CD8-positive, alpha-beta memory T cell (primary cell): ENCODE results near the gene SETDB2. TPM values are rescaled to one million over a fixed set of nuclear protein-coding genes. Genes with fewer than 3 reads are reported as not detected.

Source experiments
- CTCF ChIA-PET: fragments of 350-600 bp; sonication (Branson Sonifier 250); formaldehyde crosslinking; loops from one replicate; lab custom pipeline; 2021; ENCODE audit warnings: antibody characterized with exemption; lab: Charles Lee
- POLR2A ChIA-PET: fragments of 350-600 bp; sonication (Branson Sonifier 250); formaldehyde crosslinking; loops from one replicate; lab custom pipeline; 2021; ENCODE audit warnings: antibody characterized with exemption; lab: Charles Lee
- DNase-seq, 5 donors: peaks; one replicate each; pipeline versions ENCODE4 v3.0.0 to v3.0.0-alpha.2; 2020 to 2022; ENCODE audit warnings: mixed read lengths in 1 of 5
- H3K27ac ChIP-seq: one replicate; pipeline ENCODE4 v1.7.0; 2013; ENCODE audit warnings: low read depth, mild to moderate bottlenecking, low read length, moderate library complexity
- H3K27me3 ChIP-seq: 2 replicates; pipeline ENCODE4 v1.7.0; 2013; ENCODE audit warnings: low read length, mild to moderate bottlenecking; ENCODE audit not compliant: insufficient read depth, poor library complexity, severe bottlenecking
- H3K36me3 ChIP-seq: 2 replicates; pipeline ENCODE4 v1.7.0; 2013; ENCODE audit warnings: mild to moderate bottlenecking, low read length, moderate library complexity; ENCODE audit not compliant: insufficient read depth
- H3K4me1 ChIP-seq: 2 replicates; pipeline ENCODE4 v1.7.0; 2013; ENCODE audit warnings: mild to moderate bottlenecking, low read length, moderate library complexity; ENCODE audit not compliant: insufficient read depth
- H3K4me3 ChIP-seq: 2 replicates; pipeline ENCODE4 v1.7.0; 2013; ENCODE audit warnings: mild to moderate bottlenecking, low read length
- H3K9me3 ChIP-seq: 2 replicates; pipeline ENCODE4 v1.7.0; 2013; ENCODE audit warnings: mild to moderate bottlenecking, low read length
- H3K27ac Mint-ChIP-seq, 8 donors: one replicate each; pipeline ENCODE4 v1.8.0; 2020 to 2021; ENCODE audit warnings: mixed read lengths in 8 of 8, mild to moderate bottlenecking in 6 of 8, inconsistent platforms in 3 of 8, moderate library complexity in 3 of 8
- H3K27me3 Mint-ChIP-seq, 2 donors: one replicate each; pipeline ENCODE4 v1.8.0; 2020 to 2021; ENCODE audit warnings: mixed read lengths in 2 of 2, mild to moderate bottlenecking in 1 of 2, moderate library complexity in 1 of 2
- H3K36me3 Mint-ChIP-seq, 3 donors: one replicate each; pipeline ENCODE4 v1.8.0; 2020 to 2021; ENCODE audit warnings: mixed read lengths in 3 of 3, inconsistent platforms in 1 of 3, mild to moderate bottlenecking in 1 of 3
- H3K4me1 Mint-ChIP-seq, 3 donors: one replicate each; pipeline ENCODE4 v1.8.0; 2020 to 2021; ENCODE audit warnings: mixed read lengths in 3 of 3, inconsistent platforms in 1 of 3, mild to moderate bottlenecking in 1 of 3
- H3K4me3 Mint-ChIP-seq, 7 donors: one replicate each; pipeline ENCODE4 v1.8.0; 2020 to 2021; ENCODE audit warnings: mixed read lengths in 7 of 7, mild to moderate bottlenecking in 6 of 7, moderate library complexity in 4 of 7, inconsistent platforms in 2 of 7
- H3K9me3 Mint-ChIP-seq, 5 donors: one replicate each; pipeline ENCODE4 v1.8.0; 2020 to 2022; ENCODE audit warnings: mixed read lengths in 5 of 5, mild to moderate bottlenecking in 3 of 5, moderate library complexity in 2 of 5, inconsistent platforms in 1 of 5
- polyA plus RNA-seq: library from polyadenylated mRNA; unstranded; fragments of 300-500 nt; fragmentation: Illumina TruSeq; gene quantifications from one replicate; pipeline ENCODE4 v1.2.3, GENCODE V29; 2021
- total RNA-seq, 2 experiments: library from RNA; stranded (reverse); gene quantifications; one replicate each; pipeline ENCODE4 v1.2.3, GENCODE V29; 2021

SETDB2 gene
- total and polyA plus RNA-seq, 3 experiments from 2014 or later, result 11.2 to 13.4 (median 13.1) TPM

DNA sequence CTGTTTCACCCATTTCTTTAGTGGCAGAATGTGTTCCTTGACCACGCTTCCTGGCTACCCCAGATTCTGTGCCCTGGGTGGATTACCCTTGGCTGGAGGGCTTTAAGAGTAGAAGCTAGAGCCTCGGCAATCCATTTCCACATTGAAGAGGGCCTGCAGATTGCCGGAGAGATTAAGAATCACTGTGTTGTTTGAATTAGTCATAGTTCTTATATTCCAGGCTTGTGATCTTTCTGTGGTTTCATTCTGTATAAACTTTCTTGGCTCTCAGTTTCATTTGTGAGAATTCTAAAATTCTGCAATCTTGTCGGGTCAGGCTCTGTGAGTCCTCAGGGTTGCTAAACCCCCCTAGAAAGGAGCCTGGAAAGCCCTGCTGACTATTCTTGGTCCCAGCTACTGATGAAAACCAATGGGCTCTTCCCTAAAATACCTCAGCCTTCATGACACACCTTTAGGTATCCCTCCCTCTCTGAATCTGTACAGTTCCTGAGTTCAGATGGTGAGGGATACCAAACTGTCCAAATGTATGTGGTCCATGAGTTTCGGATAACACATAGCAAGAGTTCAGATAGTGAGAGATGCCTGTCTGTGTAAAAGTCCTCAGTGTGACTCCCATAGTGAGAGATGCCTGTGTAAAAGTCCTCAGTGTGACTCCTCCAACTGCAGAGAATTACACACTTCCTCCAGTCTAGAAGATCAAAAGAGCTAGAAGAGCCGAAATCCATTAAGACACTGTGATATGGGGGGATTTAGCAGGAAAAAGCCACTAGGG lies 56.0 kb downstream of the SETDB2 start:
- H3K9me3 Mint-ChIP-seq, result no peaks in the 10 kb centered on the region
- no peak for DNase-seq
- no peaks in the 10 kb centered on the region for H3K27me3 ChIP-seq
- no peak overlapping the region for H3K27ac ChIP-seq
- H3K4me3 Mint-ChIP-seq, result peak overlapping the region in 6 of 7 donors; percentile 5 to 54 (median 26)
- no peaks in the 10 kb centered on the region for H3K27me3 Mint-ChIP-seq
- ChIA-PET POLR2A (interaction anchor here (0.6 kb wide), 1 partner anchor 236 kb away, joined by 4 read pairs; no protein-coding TSS in a partner anchor), CTCF (interaction anchor here (0.6 kb wide), 1 partner anchor 33 kb away, joined by 3 read pairs; no protein-coding TSS in a partner anchor)
- H3K4me1 ChIP-seq, result peaks cover 38% of the 10 kb centered on the region
- peak overlapping the region; percentile 52 to 99 (median 84) for H3K27ac Mint-ChIP-seq
- H3K9me3 ChIP-seq, result no peaks in the 10 kb centered on the region
- peaks cover 3 to 50% (median 14%) of the 10 kb centered on the region in 3 donors for H3K36me3 Mint-ChIP-seq
- no peak overlapping the region for H3K4me3 ChIP-seq
- peaks cover 52 to 70% (median 67%) of the 10 kb centered on the region in 3 donors for H3K4me1 Mint-ChIP-seq
- peaks cover 5% of the 10 kb centered on the region for H3K36me3 ChIP-seq

DNA sequence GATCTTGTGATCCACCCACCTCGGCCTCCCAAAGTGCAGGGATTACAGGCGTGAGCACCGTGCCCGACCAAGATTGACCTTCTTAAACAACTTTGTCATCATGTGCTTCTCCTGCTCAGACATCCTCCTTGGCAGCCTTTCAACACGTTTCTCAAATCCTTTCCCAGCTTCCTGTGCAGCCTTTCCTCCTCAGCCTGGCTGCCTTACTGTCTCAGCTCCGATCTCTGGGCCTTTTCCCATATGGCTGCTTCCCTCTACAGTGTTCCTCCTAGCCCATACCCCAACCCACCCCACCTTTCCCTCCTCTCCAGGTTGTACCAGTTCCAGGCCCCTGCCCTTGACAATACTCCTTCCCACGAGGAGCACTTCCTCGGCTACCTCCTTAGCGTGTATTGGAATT lies 58.9 kb downstream of the SETDB2 start:
- CTCF ChIA-PET, result no interaction called here
- H3K9me3 ChIP-seq, result no peaks in the 10 kb centered on the region
- Mint-ChIP-seq H3K4me3 (peak overlapping the region in 1 of 7 donors; percentile 9), H3K27me3 (no peaks in the 10 kb centered on the region), H3K9me3 (no peaks in the 10 kb centered on the region), H3K36me3 (peaks cover 4 to 53% (median 18%) of the 10 kb centered on the region in 3 donors), H3K4me1 (peaks cover 47 to 73% (median 69%) of the 10 kb centered on the region in 3 donors), H3K27ac (peak overlapping the region in 7 of 8 donors; percentile 14 to 88 (median 28))
- H3K36me3 ChIP-seq, result peaks cover 5% of the 10 kb centered on the region
- no peaks in the 10 kb centered on the region for H3K27me3 ChIP-seq
- H3K4me1 ChIP-seq, result peaks cover 20% of the 10 kb centered on the region
- no peak overlapping the region for H3K27ac ChIP-seq
- POLR2A ChIA-PET, result no interaction called here
- no peak overlapping the region for H3K4me3 ChIP-seq
- DNase-seq, result no peak

DNA sequence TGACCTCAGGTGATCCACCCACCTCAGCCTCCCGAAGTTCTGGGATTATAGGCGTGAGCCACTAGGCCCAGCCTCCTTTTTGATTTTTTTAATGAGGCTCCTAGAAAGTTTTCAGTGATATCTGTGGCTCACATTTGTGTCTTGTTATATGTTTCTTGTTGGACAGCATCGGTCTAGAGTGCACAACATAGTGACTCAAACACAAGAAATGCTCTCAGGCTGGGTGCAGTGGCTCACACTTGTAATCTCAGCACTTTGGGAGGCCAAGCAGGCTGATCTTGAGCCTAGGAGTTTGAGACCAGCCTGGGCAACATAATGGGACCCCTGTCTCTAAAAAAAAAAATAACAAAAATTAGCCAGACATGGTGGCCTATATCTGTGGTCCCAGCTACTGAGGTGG lies 59.9 kb downstream of the SETDB2 start:
- CTCF ChIA-PET, result no interaction called here
- Mint-ChIP-seq H3K9me3 (no peaks in the 10 kb centered on the region), H3K4me1 (peaks cover 39 to 63% (median 59%) of the 10 kb centered on the region in 3 donors), H3K4me3 (no peak overlapping the region), H3K27ac (peak overlapping the region in 2 of 8 donors; percentile 13 to 28), H3K27me3 (no peaks in the 10 kb centered on the region), H3K36me3 (peaks cover 4 to 54% (median 17%) of the 10 kb centered on the region in 3 donors)
- no peaks in the 10 kb centered on the region for H3K27me3 ChIP-seq
- no peak overlapping the region for H3K4me3 ChIP-seq
- H3K27ac ChIP-seq, result no peak overlapping the region
- POLR2A ChIA-PET, result no interaction called here
- no peak for DNase-seq
- peaks cover 17% of the 10 kb centered on the region for H3K4me1 ChIP-seq
- H3K9me3 ChIP-seq, result no peaks in the 10 kb centered on the region
- H3K36me3 ChIP-seq, result peaks cover 5% of the 10 kb centered on the region

DNA sequence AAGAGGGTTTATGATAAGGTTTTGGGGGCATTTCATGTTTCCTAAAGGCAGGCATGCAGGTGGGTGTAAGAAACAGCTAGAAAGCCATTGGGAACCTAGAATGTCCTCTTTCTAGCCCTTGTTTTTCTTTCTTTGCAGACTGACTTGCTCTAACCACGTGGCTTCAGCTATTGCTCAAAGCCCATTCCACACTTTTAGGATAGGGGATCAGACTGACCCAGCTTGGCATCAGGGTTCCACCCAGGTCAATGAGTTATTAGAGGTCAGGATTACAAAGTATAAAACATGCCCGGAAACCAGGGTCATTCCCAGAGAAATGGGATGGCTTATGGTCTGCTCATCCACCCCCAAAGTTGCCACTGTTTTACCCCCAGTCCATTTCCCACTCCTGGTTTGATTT lies 68.5 kb downstream of the SETDB2 start:
- Histone ChIP-seq H3K4me1 (no peaks in the 10 kb centered on the region), H3K27me3 (no peaks in the 10 kb centered on the region), H3K4me3 (no peak overlapping the region), H3K9me3 (no peaks in the 10 kb centered on the region), H3K27ac (no peak overlapping the region), H3K36me3 (peaks cover 15% of the 10 kb centered on the region)
- Mint-ChIP-seq H3K4me3 (no peak overlapping the region), H3K9me3 (no peaks in the 10 kb centered on the region), H3K4me1 (peaks cover 32 to 53% (median 50%) of the 10 kb centered on the region in 3 donors), H3K27ac (peak overlapping the region in 3 of 8 donors; percentile 2 to 47 (median 24)), H3K36me3 (peaks cover 6 to 76% (median 27%) of the 10 kb centered on the region in 3 donors), H3K27me3 (no peaks in the 10 kb centered on the region)
- ChIA-PET POLR2A (interaction anchor here (1.4 kb wide), 1 partner anchor 69 kb away, joined by 3 read pairs; the partner anchor contains the start of genes CAB39L and SETDB2), CTCF (no interaction called here)
- no peak for DNase-seq

DNA sequence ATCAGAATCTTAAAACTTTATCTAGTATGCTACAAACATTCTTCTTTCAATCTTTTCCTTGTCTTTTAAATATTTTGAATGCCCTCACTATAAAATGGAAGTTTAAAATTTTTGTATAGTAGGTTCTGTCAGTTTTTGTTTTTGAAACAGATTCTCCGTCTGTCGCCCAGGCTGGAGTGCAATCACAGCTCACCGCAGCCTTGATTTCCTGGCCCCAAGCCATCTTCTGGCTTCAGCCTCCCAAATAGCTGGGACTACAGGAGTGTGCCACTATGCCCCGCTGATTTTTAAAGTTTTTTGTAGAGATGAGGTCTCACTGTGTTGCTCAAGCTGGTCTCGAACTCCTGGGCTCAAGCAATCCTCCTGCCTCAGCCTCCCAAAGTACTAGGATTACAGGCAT lies 72.4 kb downstream of the SETDB2 start:
- no peaks in the 10 kb centered on the region for H3K27me3 Mint-ChIP-seq
- Histone ChIP-seq H3K36me3 (peaks cover 28% of the 10 kb centered on the region), H3K27ac (no peak overlapping the region), H3K27me3 (no peaks in the 10 kb centered on the region), H3K4me3 (no peak overlapping the region), H3K9me3 (no peaks in the 10 kb centered on the region), H3K4me1 (no peaks in the 10 kb centered on the region)
- H3K36me3 Mint-ChIP-seq, result peaks cover 0 to 86% (median 29%) of the 10 kb centered on the region in 3 donors
- H3K9me3 Mint-ChIP-seq, result no peaks in the 10 kb centered on the region
- peaks cover 21 to 35% (median 32%) of the 10 kb centered on the region in 3 donors for H3K4me1 Mint-ChIP-seq
- peak overlapping the region in 2 of 8 donors; percentile 20 to 78 for H3K27ac Mint-ChIP-seq
- no peak overlapping the region for H3K4me3 Mint-ChIP-seq
- DNase-seq, result no peak
- CTCF ChIA-PET, result interaction anchor here (0.7 to 1.3 kb wide), 2 partner anchors 9 to 90 kb away, joined by 3 to 4 read pairs; no protein-coding TSS in a partner anchor
- POLR2A ChIA-PET, result interaction anchor here (2.0 kb wide), 1 partner anchor 73 kb away, joined by 7 read pairs; the partner anchor contains the start of genes CAB39L and SETDB2

DNA sequence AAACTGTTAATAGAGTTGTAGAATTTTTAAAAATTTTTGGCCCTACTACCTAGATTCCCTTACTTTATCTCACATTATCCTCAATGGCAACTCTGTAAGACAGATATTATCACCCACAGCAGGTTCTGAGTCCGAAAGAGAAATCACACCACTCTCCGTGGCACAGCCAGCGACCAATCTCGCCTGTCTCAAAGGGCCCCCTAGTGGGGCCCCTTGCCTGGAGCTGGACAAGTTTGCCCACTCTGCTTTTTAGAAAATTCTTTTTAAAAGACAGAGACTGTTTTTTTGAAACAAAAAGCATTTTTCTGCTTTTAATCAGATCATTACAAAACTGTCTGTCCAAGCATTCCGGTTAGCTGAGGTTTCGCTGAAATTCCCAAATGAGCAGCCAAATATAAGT lies 73.4 kb downstream of the SETDB2 start:
- Histone ChIP-seq H3K36me3 (peaks cover 31% of the 10 kb centered on the region), H3K4me3 (no peak overlapping the region), H3K27ac (no peak overlapping the region), H3K4me1 (no peaks in the 10 kb centered on the region), H3K27me3 (no peaks in the 10 kb centered on the region), H3K9me3 (no peaks in the 10 kb centered on the region)
- H3K36me3 Mint-ChIP-seq, result peaks cover 0 to 87% (median 29%) of the 10 kb centered on the region in 3 donors
- peak overlapping the region in 1 of 8 donors; percentile 52 for H3K27ac Mint-ChIP-seq
- no peaks in the 10 kb centered on the region for H3K9me3 Mint-ChIP-seq
- no peak for DNase-seq
- H3K27me3 Mint-ChIP-seq, result no peaks in the 10 kb centered on the region
- no peak overlapping the region for H3K4me3 Mint-ChIP-seq
- ChIA-PET POLR2A (no interaction called here), CTCF (no interaction called here)
- H3K4me1 Mint-ChIP-seq, result peaks cover 17 to 25% (median 22%) of the 10 kb centered on the region in 3 donors

DNA sequence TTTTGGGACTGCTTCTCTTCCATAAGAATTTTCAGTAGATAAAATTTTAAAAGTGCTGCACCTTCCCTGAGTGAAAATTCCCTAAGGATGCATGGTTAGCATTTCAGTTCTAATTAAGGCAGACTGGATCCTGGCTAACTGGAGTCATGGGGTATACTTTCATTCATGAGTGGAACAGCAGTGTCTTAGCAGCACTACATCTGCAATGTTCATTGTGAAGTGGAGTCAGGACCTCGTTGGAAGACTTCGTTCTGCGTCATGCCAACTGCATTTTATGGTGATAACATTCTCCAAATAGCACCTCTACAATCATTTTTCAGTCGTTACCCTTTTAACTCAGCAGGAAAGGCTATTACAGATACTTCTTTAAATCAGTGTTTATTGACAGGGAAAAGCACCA lies 77.2 kb downstream of the SETDB2 start:
- peaks cover 21% of the 10 kb centered on the region for H3K36me3 ChIP-seq
- CTCF ChIA-PET, result no interaction called here

More for the DNA sequence above, 77.2 kb downstream of the SETDB2 start:
- POLR2A ChIA-PET, result no interaction called here
- H3K36me3 Mint-ChIP-seq, result peaks cover 0 to 78% (median 18%) of the 10 kb centered on the region in 3 donors
- H3K9me3 Mint-ChIP-seq, result no peaks in the 10 kb centered on the region
- no peak overlapping the region for H3K4me3 Mint-ChIP-seq
- Histone ChIP-seq H3K4me1 (no peaks in the 10 kb centered on the region), H3K27me3 (no peaks in the 10 kb centered on the region), H3K9me3 (no peaks in the 10 kb centered on the region), H3K27ac (no peak overlapping the region), H3K4me3 (no peak overlapping the region)
- H3K4me1 Mint-ChIP-seq, result peaks cover 8 to 16% (median 16%) of the 10 kb centered on the region in 3 donors
- H3K27ac Mint-ChIP-seq, result peak overlapping the region in 3 of 8 donors; percentile 33 to 64 (median 46)
- DNase-seq, result no peak
- H3K27me3 Mint-ChIP-seq, result no peaks in the 10 kb centered on the region
